Neuronal stem cell (in vitro differentiated cells): ENCODE results near the gene FRYL.

Source experiments
- DNase-seq: peaks from one replicate; pipeline ENCODE4 v3.0.0-alpha.2; 2013; ENCODE audit warnings: low spot score
- H2AFZ ChIP-seq: one replicate; pipeline ENCODE4 v1.6.1; 2013; ENCODE audit warnings: mild to moderate bottlenecking, low read length, inconsistent platforms
- H2AK5ac ChIP-seq: 2 replicates; pipeline ENCODE4 v1.6.1; 2013; ENCODE audit warnings: low read depth, mild to moderate bottlenecking, inconsistent platforms, low read length, moderate library complexity, mixed read lengths
- H2BK120ac ChIP-seq: 2 replicates; pipeline ENCODE4 v1.6.1; 2013; ENCODE audit warnings: low read depth, mild to moderate bottlenecking, inconsistent platforms, low read length, moderate library complexity, mixed read lengths
- H2BK12ac ChIP-seq: one replicate; pipeline ENCODE4 v1.6.1; 2013; ENCODE audit warnings: low read length, inconsistent platforms
- H2BK15ac ChIP-seq: 2 replicates; pipeline ENCODE4 v1.6.1; 2013; ENCODE audit warnings: mild to moderate bottlenecking, low read length, inconsistent platforms, mixed read lengths
- H2BK5ac ChIP-seq: one replicate; pipeline ENCODE4 v1.6.1; 2013; ENCODE audit warnings: inconsistent platforms, mild to moderate bottlenecking, low read length, moderate library complexity
- H3K14ac ChIP-seq: one replicate; pipeline ENCODE4 v1.6.1; 2013; ENCODE audit warnings: low read length, inconsistent platforms
- H3K18ac ChIP-seq: 2 replicates; pipeline ENCODE4 v1.6.1; 2013; ENCODE audit warnings: low read length, inconsistent platforms
- H3K23ac ChIP-seq: 2 replicates; pipeline ENCODE4 v1.6.1; 2013; ENCODE audit warnings: low read depth, mild to moderate bottlenecking, mixed read lengths, low read length, inconsistent platforms; ENCODE audit not compliant: poor library complexity
- H3K27ac ChIP-seq: replicated peaks from 3 replicates; pipeline ENCODE4 v1.5.1; 2013; ENCODE audit warnings: low read length, inconsistent platforms
- H3K27me3 ChIP-seq, 3 experiments: 2 replicates each; pipeline ENCODE4 v1.6.1; 2013; ENCODE audit warnings: low read length in 3 of 3, mild to moderate bottlenecking in 2 of 3, inconsistent platforms in 1 of 3, low read depth in 1 of 3, mixed read lengths in 1 of 3, moderate library complexity in 1 of 3; ENCODE audit not compliant: control insufficient read depth in 3 of 3, insufficient read depth in 3 of 3
- H3K36me3 ChIP-seq, 2 donors: replicated peaks in 1 of 2; 2 replicates each; pipeline ENCODE4 v1.6.1; 2013; ENCODE audit warnings: low read length in 2 of 2; ENCODE audit not compliant: control insufficient read depth in 2 of 2, insufficient read depth in 2 of 2
- H3K4ac ChIP-seq: 2 replicates; pipeline ENCODE4 v1.6.1; 2013; ENCODE audit warnings: inconsistent platforms, mild to moderate bottlenecking, low read length, moderate library complexity
- H3K4me1 ChIP-seq, 2 donors: 1 replicate in 1 of 2; 2 replicates in 1 of 2; pipeline ENCODE4 v1.6.1; 2013; ENCODE audit warnings: low read length in 2 of 2, low read depth in 1 of 2; ENCODE audit not compliant: control insufficient read depth in 2 of 2, insufficient read depth in 1 of 2
- H3K4me2 ChIP-seq: one replicate; pipeline ENCODE4 v1.6.1; 2013; ENCODE audit warnings: mild to moderate bottlenecking, low read length, inconsistent platforms; ENCODE audit not compliant: insufficient read depth, poor library complexity, severe bottlenecking
- H3K4me3 ChIP-seq, 2 donors: 2 replicates each; pipeline ENCODE4 v1.5.1; 2013; ENCODE audit warnings: low read length in 2 of 2, mild to moderate bottlenecking in 2 of 2, inconsistent platforms in 1 of 2, moderate library complexity in 1 of 2
- H3K79me1 ChIP-seq: one replicate; pipeline ENCODE4 v1.6.1; 2013; ENCODE audit warnings: low read depth, mild to moderate bottlenecking, inconsistent platforms, low read length, moderate library complexity
- H3K9ac ChIP-seq: one replicate; pipeline ENCODE4 v1.6.1; 2013; ENCODE audit warnings: mild to moderate bottlenecking, low read depth, low read length, inconsistent platforms; ENCODE audit not compliant: poor library complexity
- H3K9me3 ChIP-seq, 2 donors: replicated peaks in 1 of 2; 2 replicates each; pipeline versions ENCODE3 to v1.6.1; 2013; ENCODE audit warnings: low read length in 2 of 2, mild to moderate bottlenecking in 2 of 2, inconsistent platforms in 1 of 2, low read depth in 1 of 2, mixed read lengths in 1 of 2, moderate library complexity in 1 of 2; ENCODE audit not compliant: control insufficient read depth in 2 of 2, insufficient read depth in 1 of 2
- H4K8ac ChIP-seq: one replicate; pipeline ENCODE4 v1.6.1; 2013; ENCODE audit warnings: low read depth, mild to moderate bottlenecking, inconsistent platforms, low read length, moderate library complexity
- H4K91ac ChIP-seq: one replicate; pipeline ENCODE4 v1.6.1; 2013; ENCODE audit warnings: low read length, low read depth, mild to moderate bottlenecking, inconsistent platforms; ENCODE audit not compliant: poor library complexity
- WGBS, 2 donors: extraction: QIAGEN DNeasy Blood & Tissue Kit; methylation state at CpG; one replicate each; pipeline ENCODE4 v1.1.7; 2013; ENCODE audit warnings: missing lambda C conversion rate in 2 of 2, mixed read lengths in 1 of 2; ENCODE audit not compliant: insufficient read length in 2 of 2, insufficient replicate concordance in 1 of 2; ENCODE audit errors: extremely low coverage in 2 of 2; 5-methylcytosine and 5-hydroxymethylcytosine counted together

FRYL gene

DNA sequence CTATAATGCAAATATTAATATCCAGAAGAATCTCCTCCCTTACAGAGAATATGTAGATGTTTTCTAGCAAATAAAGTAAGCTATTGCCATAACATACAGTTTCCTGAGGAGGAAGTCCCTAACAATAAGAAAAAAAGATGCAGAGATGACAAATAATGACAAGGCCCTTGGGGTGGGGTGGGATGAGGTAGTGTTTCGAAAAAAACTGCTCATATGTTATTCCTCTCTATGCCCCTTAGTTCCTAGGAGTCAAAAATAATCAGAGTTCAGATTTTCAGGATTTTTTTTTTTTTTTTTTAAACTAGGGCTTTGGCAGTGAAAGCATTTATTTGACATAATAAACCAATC lies 191.0 kb downstream of the FRYL start:
- Histone ChIP-seq H3K14ac (no peak overlapping the region), H4K91ac (no peak overlapping the region), H2BK15ac (no peak overlapping the region), H3K18ac (no peak overlapping the region), H3K9me3 (no peaks in the 10 kb centered on the region), H3K4ac (no peak overlapping the region), H2AK5ac (no peak overlapping the region), H3K79me1 (peaks cover 3% of the 10 kb centered on the region), H3K27ac (no peak overlapping the region), H2BK5ac (no peak overlapping the region), H3K4me1 (peaks cover 0 to 1% of the 10 kb centered on the region in 2 donors), H3K9ac (no peak overlapping the region), H4K8ac (no peak overlapping the region), H3K27me3 (no peaks in the 10 kb centered on the region), H3K4me2 (no peak overlapping the region), H2AFZ (no peak overlapping the region), H2BK120ac (no peak overlapping the region), H2BK12ac (no peak overlapping the region), H3K4me3 (no peak overlapping the region), H3K36me3 (peaks cover 12 to 70% of the 10 kb centered on the region in 2 donors), H3K23ac (no peak overlapping the region)
- WGBS, 2 donors, result no CpG with 5 or more reads among the region's 1 CpG
- DNase-seq, result no peak

- Histone ChIP-seq H3K9ac (no peak overlapping the region), H3K4me1 (no peaks in the 10 kb centered on the region), H3K27ac (no peak overlapping the region), H4K8ac (no peak overlapping the region), H2AK5ac (no peak overlapping the region), H3K4ac (no peak overlapping the region), H2BK15ac (no peak overlapping the region), H2BK120ac (no peak overlapping the region), H4K91ac (no peak overlapping the region), H3K23ac (no peak overlapping the region), H2BK5ac (no peak overlapping the region), H3K79me1 (peaks cover 3% of the 10 kb centered on the region), H3K36me3 (peaks cover 12 to 75% of the 10 kb centered on the region in 2 donors), H2AFZ (no peak overlapping the region), H3K9me3 (no peaks in the 10 kb centered on the region), H3K4me3 (no peak overlapping the region), H3K27me3 (no peaks in the 10 kb centered on the region), H3K14ac (peak overlapping the region; percentile 71), H2BK12ac (no peak overlapping the region), H3K4me2 (no peak overlapping the region), H3K18ac (no peak overlapping the region)
- no CpG with 5 or more reads among the region's 3 CpGs for WGBS, 2 donors
- DNase-seq, result no peak
These were observed 191.6 kb downstream of the FRYL start for GRCh38 chr4:48588230-48589097.

GRCh38 chr4:48585401-48585800 lies 194.7 kb downstream of the FRYL start:
- Histone ChIP-seq H3K27ac (no peak overlapping the region), H3K4me1 (no peaks in the 10 kb centered on the region), H3K4ac (no peak overlapping the region), H4K8ac (no peak overlapping the region), H2BK12ac (no peak overlapping the region), H2AFZ (no peak overlapping the region), H3K36me3 (peaks cover 18 to 90% of the 10 kb centered on the region in 2 donors), H3K79me1 (peaks cover 3% of the 10 kb centered on the region), H3K23ac (no peak overlapping the region), H2BK5ac (no peak overlapping the region), H3K9ac (no peak overlapping the region), H3K9me3 (no peaks in the 10 kb centered on the region), H3K27me3 (no peaks in the 10 kb centered on the region), H3K4me2 (no peak overlapping the region), H3K18ac (no peak overlapping the region), H2AK5ac (no peak overlapping the region), H3K14ac (no peak overlapping the region), H4K91ac (no peak overlapping the region), H2BK15ac (no peak overlapping the region), H2BK120ac (no peak overlapping the region), H3K4me3 (no peak overlapping the region)
- WGBS, 2 donors, result no CpG with 5 or more reads among the region's 2 CpGs
- no peak for DNase-seq

- H3K27me3 ChIP-seq, result no peaks in the 10 kb centered on the region
- WGBS, 2 donors, result no CpG with 5 or more reads among the region's 3 CpGs
- H2BK15ac ChIP-seq, result no peak overlapping the region
- H3K4me3 ChIP-seq, result no peak overlapping the region
- H3K9ac ChIP-seq, result no peak overlapping the region
- peak; percentile 51 for DNase-seq
- H3K23ac ChIP-seq, result no peak overlapping the region
- no peaks in the 10 kb centered on the region for H3K9me3 ChIP-seq
- no peak overlapping the region for H3K27ac ChIP-seq
- no peak overlapping the region for H3K18ac ChIP-seq
- no peak overlapping the region for H3K4ac ChIP-seq
- no peak overlapping the region for H2AFZ ChIP-seq
- H2BK5ac ChIP-seq, result no peak overlapping the region
- no peaks in the 10 kb centered on the region for H3K79me1 ChIP-seq
- no peak overlapping the region for H2BK120ac ChIP-seq
- H2BK12ac ChIP-seq, result no peak overlapping the region
- H4K91ac ChIP-seq, result no peak overlapping the region
- H3K4me1 ChIP-seq, result no peaks in the 10 kb centered on the region
- H2AK5ac ChIP-seq, result no peak overlapping the region
- no peak overlapping the region for H4K8ac ChIP-seq
- no peak overlapping the region for H3K14ac ChIP-seq
- peaks cover 12 to 83% of the 10 kb centered on the region in 2 donors for H3K36me3 ChIP-seq
- H3K4me2 ChIP-seq, result no peak overlapping the region
These were observed 201.7 kb downstream of the FRYL start for GRCh38 chr4:48578132-48578968.
